Measurements from ENCODE around the gene C3orf33. TPM values are rescaled to one million over a fixed set of nuclear protein-coding genes. Genes with fewer than 3 reads are reported as not detected.

The C3orf33 gene
- total and polyA plus RNA-seq, 2 of the 13 experiments (the other 11 are each of a cell fraction or from before 2014, with no cell fraction given), result 9.2 to 12.6 TPM

GRCh38 chr3:155805802-155806618 is at the start of gene C3orf33 (continued):
- TF ChIP-seq YEATS4 (CRISPR knock-in tag; IDR thresholded peaks at IDR 0.05; ENCODE audit: borderline replicate concordance) (peak; percentile 78; the same call in 1 of the 2 replicates), XRCC5 (optimal IDR thresholded peaks at IDR 0.05; ENCODE audit: low read length) (peak; percentile 86), AGO1 (IDR thresholded peaks at IDR 0.05; ENCODE audit: low read depth, low read length, poor library complexity, severe bottlenecking) (no peak), SIN3A (IDR thresholded peaks at IDR 0.05; ENCODE audit: borderline replicate concordance, low read depth, low read length) (peak; percentile 68; the same call in 1 of the 2 replicates), ZNF205 (CRISPR knock-in tag; IDR thresholded peaks at IDR 0.05) (0 out of 2 replicates have a peak, but pooled peaks have one; percentile 23), MTA1 (CRISPR knock-in tag; IDR thresholded peaks at IDR 0.05; ENCODE audit: borderline replicate concordance) (peak; percentile 92), CERS6 (CRISPR knock-in tag; IDR thresholded peaks at IDR 0.05) (no peak), CSRNP1 (CRISPR knock-in tag; IDR thresholded peaks at IDR 0.05) (peak; percentile 56; the same call in 1 of the 2 replicates), ARHGAP35 (CRISPR knock-in tag; IDR thresholded peaks at IDR 0.05; ENCODE audit: borderline replicate concordance) (no peak; the same call in 1 of the 2 replicates), KDM4B (CRISPR knock-in tag; IDR thresholded peaks at IDR 0.05) (no peak), NR3C1 (CRISPR knock-in tag; IDR thresholded peaks at IDR 0.05) (no peak), MAF1 (CRISPR knock-in tag; IDR thresholded peaks at IDR 0.05; ENCODE audit: borderline replicate concordance) (peak; percentile 58; the same call in 1 of the 2 replicates), DRAP1 (CRISPR knock-in tag; IDR thresholded peaks at IDR 0.05) (0 out of 2 replicates have a peak, but pooled peaks have one; percentile 28), TFE3 (CRISPR knock-in tag; IDR thresholded peaks at IDR 0.05) (no peak), ZNF432 (CRISPR knock-in tag; IDR thresholded peaks at IDR 0.05; ENCODE audit: borderline replicate concordance) (no peak), IRF2 (CRISPR knock-in tag; IDR thresholded peaks at IDR 0.05) (peak; percentile 20; the same call in 1 of the 2 replicates), NFATC3 (CRISPR knock-in tag; IDR thresholded peaks at IDR 0.05) (no peak), HNF1B (CRISPR knock-in tag; IDR thresholded peaks at IDR 0.05) (peak; percentile 71; the same call in 1 of the 2 replicates), MBD4 (IDR thresholded peaks at IDR 0.05; ENCODE audit: borderline replicate concordance, low read length) (no peak), DDIT3 (CRISPR knock-in tag; IDR thresholded peaks at IDR 0.05) (no peak), ZNF282 (IDR thresholded peaks at IDR 0.05; ENCODE audit: partially characterized antibody) (no peak)

Measured in HepG2 (cell line).